HK-2 (cell line): ENCODE measurements around the gene SNIP1.
"Not testable (repeated sequence)": the region's sequence is repeated elsewhere in the genome, so short reads cannot be mapped to it uniquely, and the experiment has no call there.

ENCODE experiments used
- DNase-seq: peaks from one replicate; pipeline ENCODE4 v3.0.0-alpha.2; 2018; ENCODE audit not compliant: unreplicated experiment

The SNIP1 gene, protein sequence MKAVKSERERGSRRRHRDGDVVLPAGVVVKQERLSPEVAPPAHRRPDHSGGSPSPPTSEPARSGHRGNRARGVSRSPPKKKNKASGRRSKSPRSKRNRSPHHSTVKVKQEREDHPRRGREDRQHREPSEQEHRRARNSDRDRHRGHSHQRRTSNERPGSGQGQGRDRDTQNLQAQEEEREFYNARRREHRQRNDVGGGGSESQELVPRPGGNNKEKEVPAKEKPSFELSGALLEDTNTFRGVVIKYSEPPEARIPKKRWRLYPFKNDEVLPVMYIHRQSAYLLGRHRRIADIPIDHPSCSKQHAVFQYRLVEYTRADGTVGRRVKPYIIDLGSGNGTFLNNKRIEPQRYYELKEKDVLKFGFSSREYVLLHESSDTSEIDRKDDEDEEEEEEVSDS

DNA sequence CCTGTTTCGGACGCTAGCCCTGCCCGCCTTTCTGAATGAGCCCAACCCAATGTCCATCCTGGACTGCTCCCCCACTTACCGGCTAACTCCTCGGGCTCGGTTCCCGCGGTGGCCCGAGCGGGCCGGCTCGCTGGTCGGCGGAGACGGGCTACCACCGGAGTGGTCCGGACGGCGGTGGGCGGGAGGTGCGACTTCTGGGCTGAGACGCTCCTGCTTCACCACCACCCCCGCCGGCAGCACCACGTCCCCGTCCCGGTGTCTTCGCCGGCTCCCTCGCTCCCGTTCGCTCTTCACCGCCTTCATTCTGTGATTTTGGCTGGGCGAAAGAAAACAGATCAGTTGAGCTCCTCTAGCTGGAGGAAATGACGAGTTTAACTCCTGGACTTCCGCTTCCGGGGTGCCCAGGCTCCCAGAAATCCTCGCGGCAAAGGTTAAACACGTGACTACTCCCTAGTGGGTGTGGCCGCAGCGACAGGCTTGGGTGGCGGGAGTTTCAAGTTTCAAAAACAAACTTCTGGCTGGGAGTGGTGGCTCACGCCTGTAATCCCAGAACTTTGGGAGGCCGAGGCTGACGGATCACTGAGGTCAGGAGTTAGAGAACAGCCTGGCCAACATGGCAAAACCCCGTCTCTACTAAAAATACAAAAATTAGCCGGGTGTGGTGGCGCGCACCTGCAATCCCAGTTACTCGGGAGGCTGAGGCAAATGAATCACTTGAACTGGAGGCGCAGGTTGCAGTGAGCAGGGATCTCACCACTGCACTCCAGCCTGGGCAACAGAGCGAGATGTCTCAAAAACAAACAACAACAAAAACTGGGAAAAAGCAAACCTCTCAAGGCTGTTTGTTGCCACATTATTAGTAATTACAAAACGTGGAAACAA lies at the start of gene SNIP1:
SNIP1 (minus strand) TSS at position 367 of the 882 bp plus-strand sequence; CDS start at position 303, 64 bp downstream.
- DNase-seq, result peak; percentile 82

DNA sequence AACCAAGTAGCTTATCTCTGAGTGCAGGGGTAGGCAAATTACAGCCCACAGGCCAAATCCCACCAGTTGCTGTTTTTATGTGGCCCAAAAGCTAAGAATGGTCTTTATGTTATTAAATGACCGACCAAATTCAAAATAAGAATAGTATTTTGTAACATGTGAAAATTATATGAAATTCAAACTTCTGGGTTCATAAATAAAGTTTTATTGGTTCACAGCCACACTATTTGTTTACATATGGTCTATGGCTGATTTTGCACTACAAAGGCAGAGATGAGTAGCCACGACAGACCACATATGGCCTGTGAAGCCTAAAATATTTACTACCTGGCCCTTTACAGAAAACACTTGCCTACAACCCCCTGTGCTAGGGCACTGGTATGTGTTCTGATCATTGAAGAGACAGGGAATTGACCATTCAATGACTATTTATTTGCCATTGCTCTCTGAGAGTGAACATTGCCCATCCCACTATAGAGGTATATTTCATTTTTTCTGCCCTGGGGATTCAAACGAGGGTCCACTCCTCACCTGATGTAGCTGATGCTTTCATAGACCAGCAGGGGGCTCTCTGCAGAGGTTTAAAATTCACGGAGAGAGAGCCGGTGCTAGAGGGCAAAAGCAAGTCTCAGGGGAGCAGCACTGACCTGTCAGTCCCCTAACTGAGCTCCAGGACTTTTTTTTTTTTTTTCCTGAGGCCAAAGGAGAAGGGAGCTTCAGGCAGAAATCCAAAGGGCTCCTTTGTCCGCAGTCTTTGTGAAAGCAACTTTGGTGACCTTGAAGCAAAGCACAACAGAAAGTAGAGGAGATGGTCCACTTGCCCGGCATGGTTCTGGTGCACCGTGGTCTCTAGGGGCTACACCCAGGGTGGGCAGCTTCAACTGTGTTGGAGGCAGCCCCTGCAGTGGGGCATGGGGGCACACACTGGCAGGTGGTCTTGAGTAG lies 48.9 kb upstream of the SNIP1 start:
- DNase-seq, result peak; percentile 10

DNA sequence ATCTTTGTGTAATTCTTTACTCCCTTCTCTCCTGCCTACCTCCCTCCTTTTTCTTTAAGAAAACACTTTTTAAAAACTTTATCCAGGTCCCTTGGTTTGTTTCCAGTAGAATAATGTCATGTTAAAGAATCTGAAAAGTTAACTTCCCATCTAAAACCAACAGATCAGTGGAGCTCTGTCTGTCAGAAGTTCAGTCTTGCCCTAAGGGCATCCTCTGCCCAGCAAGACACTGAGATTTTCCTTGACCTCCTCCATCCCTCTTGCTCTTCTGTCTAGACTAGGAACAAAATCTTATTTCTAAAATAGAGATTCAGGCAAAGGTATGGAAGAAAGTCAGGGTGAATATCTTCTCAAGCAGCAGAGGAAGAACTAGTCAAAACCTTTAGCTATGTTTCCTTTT lies 47.3 kb upstream of the SNIP1 start:
- DNase-seq, result no peak

DNA sequence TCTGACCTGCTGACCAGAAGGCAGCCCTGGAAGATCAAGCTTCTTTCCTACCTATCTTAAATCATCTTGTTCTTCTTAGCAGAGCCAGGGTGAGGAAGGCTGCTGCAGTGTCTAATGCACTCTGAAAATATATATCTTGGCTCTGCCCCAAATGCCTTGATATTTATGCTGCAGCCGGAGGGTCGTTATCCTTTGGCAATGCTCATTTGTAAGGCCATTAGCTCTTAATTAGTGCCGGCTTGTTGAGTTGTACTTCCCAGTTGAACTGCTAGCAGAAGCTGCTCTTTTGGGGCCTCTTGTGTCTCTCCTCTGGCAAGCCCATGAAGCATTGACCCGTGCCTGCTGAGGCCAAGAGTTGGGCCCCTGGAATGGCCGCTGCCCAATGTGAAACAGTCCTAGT lies 45.8 kb upstream of the SNIP1 start:
- no peak for DNase-seq

DNA sequence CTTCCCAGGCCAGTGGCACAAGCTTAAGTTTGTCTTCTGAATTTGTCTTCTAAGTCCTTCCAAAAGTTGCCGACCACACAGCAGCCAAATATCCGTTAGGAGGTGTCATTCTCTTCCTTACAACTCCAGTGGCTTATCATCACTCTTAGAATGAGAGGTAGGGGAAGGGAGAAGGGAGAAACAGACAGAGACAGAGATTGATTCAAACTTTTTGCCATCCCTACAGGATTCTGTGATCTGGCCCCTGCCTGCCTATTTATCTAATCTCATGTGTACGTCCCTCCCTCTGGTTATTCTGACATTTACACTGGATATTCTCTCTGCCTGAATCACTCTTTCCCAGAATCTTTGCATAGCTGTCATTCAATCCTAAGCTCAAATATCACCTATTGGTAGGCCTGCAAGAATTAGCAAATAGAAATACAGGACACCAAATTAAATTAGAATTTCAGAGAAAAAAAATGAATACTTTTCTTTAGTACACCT lies 42.1 kb upstream of the SNIP1 start:
- no peak for DNase-seq

DNA sequence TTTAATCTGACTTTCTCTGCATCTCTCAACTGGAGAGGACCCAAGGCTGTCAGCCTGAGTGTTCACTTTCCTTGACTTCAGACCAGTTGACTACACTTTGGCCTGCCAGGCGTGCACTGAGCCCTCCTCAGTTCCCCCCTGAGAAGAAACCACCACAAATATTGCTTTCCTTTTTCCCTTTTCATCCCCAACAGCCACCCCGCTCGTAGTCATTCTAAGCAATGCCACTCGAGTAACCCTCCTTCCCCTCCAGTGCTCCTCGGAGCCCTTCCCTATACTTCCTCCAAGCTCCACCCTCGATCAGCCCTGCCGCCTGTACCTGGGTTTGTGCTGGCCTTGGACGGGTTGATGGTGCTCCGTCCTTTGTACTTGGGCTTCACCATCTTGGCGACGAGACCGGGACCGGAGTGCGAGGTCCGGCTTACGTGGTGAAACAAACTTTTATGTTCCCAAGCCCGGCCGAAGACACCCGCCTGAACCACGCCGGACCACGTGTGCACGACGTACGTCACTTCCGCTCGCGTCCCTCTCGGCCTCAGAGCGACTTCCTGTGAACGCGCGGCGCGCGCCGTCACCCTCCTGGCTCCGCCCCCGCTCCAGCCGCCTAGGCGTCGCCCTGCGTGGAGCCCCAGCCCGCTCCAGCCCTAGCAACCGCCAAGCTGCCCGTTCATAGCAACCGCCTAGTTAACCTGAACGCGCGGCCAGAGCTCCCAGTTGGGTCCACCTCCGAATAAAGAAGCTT lies 41.5 kb upstream of the SNIP1 start, which contains the start of gene GNL2:
GNL2 (minus strand) TSS at position 498 of the 742 bp plus-strand sequence; CDS start at position 383, 115 bp downstream.
- peak; percentile 94 for DNase-seq

DNA sequence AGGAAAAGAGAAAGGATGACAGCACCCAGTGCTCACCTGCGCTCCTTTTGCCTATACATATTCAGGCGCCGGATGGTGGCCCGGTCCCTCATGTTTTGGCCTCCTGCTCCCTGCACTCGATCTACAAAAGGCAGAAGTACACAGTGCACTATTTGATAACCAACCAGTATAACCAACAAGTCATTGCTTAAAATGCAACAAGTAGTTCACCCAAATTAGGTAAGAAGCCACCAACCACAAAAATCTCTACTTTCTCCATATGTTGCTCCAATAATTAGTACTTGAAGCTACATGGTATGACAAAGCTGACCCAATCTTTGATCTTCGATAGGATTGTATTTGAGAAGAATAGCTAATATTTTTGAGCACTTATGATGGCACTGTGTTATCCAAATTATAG lies 39.6 kb upstream of the SNIP1 start:
- DNase-seq, result no peak

DNA sequence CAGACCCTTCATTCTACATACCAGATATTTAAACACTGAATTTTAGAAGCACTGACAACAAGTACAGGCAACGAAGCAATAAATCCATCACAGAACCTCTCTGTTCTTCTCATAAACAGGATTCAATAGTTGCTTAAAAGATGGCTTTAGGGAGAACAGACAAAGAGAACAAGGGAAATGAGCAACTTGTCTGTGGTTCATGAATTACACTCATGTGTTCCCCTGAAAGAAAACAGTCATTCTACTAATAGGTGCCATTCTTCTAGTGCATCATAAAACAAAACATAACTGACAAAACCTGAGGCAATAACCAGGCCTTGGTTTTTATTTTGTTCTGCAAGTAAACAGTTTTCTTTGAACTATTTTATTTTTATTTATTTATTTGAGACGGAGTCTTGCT lies 34.8 kb upstream of the SNIP1 start:
- DNase-seq, result no peak

DNA sequence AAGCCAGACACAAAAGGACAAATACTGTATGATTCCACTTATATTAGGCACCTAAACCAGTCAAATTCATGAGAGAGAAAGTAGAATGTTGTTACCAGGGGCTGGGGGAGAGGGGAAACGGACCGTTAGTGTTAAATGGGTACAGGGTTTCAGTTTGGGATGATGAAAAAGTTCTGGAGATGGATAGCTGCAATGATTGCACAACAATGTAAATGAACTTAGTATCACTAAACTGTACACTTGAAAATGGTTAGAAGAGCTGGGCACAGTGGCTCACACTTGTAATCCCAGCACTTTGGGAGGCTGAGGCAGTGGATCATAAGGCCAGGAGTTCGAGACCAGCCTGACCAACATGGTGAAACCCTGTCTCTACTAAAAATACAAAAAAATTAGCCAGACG lies 30.5 kb upstream of the SNIP1 start:
- DNase-seq, result not testable (repeated sequence)

DNA sequence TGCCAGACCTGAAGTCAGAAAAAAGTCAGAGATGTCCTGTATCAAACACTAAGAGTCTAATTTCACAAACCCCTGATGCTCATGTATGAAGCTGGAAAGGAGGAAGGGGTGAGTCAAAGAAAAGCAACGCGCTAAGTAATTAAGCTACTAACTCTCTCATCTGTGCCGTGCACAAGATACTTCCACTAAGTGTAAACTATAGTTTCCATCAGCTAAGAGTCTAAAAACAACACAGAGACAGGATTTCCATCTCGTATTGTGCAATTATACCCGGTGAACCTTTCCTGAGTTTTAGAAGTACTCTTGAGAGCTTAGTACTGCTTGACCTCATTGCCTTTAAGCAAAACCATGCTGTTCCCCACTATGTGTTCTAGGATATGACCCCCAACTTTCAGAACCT lies 21.6 kb upstream of the SNIP1 start:
- DNase-seq, result no peak

DNA sequence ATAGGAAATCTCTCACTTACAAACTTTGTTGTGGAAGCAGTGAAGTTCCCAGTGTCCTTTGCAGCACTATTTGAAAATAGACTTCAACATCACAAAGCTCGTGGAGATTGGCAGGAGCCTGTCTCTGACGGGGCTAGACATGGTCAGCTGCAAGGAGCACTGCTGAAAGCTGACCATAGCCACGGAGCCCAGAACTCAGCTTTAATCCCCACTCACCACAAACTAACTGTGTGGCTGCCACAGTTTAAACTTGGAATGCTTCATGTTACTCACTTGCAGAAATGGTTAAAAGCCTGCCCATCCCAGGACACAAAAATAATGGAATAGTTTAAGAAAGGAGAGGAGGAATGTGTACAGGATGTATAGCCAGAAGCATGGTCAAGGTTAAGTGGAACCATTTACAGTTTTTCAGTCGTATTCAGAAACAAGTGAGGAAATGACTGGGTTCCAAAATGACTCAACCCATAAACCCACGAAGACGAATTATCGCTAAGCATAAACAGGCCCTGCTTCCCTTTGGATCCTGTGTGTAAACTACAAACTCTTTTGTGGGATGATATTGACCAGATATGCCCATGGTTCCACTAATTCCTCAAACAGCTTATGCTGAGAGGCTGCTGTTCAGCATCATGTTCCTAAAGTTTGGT lies 20.9 kb upstream of the SNIP1 start:
- DNase-seq, result no peak

DNA sequence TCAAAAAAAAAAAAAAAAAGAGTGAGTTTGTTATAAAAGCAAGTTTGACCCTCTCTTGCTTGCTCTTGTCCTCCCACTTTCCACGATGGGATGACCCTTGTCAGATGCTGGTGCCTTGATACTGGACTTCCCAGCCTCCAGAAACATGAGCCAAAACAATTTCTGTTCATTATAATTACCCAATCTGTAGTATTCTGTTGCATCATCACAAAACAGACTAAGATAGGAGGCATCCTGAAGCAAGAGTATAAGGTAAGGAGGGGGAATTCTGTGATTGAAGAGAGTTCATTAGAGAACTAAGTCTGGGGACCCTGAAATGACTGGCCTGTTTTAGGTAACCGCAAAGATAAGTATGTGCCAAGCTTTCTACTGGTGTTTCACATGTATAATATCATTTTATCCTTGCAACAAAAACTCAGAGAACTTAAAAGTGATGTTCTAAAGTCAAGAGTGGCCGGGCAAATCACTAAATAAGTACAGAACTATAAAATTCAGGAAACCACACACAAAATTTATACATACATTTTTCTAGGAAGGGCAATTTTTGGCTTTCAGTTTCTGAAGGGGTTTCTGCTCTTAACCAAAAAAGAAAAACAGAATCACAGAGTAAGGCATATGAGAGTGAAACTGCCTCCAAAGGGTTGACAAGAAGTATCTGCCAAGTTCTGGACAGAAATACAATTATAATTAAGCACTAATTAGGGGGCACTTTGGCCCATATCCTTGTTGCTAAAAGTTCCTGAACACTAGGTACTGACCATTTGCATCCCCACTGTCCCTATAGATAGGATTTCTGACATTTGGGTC lies 16.6 kb upstream of the SNIP1 start:
- no peak for DNase-seq

DNA sequence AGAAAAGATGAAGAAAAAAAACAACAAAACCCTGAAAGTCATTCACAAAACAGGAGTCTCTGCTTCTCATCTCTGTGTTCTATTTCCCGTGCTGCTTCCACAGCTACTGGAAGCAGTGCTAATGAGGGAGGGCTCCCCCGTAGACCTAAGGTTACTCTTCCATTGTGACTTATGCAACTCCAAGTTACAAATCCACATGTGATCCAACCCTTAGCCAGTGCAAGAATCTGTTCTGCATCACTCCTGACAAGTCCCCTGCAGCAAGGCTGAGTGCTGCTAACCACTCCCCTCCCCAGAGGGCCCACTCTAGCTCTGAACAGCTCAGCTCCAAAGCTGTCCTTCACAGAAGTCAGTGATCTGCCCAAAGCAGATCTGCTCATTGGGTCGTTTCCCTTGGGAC lies 12.9 kb upstream of the SNIP1 start:
- no peak for DNase-seq

DNA sequence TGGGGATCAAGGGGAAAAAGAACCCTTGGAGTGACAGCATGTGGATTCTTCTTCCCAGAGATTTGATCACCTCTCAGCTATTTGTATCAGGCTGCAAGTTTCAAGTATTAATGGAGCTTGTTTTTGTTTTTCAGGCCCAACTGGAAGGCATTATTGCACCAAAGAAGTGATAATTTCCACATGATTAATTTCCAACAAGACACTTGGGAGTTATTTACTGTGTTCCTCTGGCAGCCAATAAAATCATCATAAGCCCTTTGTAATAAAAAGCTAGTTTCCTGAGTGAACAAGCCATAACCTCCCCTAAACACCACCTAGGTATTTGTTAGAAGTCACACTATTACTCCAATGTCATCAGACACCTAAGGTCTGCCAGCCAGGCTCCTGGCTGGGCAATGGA lies 10.8 kb upstream of the SNIP1 start:
- DNase-seq, result no peak

DNA sequence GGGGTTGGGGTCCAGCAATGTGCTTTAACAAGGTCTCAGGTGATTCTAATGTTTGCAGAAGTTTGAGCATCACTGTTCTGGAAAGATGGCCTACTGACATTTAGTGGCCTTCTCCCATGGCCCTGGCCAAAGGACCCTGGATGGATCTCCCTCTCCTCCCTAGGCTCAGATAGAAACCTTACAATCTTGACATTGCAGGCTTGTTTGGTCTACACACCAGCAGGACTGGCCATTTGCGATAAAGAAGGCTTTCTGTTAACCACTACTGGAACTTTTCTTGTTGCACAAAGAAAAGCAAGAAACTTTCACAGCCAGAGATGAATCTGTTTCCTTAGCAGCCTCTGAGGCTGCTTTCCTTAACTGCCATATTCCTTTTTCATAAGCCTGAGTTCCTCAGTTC lies 8.9 kb upstream of the SNIP1 start:
- DNase-seq, result no peak

DNA sequence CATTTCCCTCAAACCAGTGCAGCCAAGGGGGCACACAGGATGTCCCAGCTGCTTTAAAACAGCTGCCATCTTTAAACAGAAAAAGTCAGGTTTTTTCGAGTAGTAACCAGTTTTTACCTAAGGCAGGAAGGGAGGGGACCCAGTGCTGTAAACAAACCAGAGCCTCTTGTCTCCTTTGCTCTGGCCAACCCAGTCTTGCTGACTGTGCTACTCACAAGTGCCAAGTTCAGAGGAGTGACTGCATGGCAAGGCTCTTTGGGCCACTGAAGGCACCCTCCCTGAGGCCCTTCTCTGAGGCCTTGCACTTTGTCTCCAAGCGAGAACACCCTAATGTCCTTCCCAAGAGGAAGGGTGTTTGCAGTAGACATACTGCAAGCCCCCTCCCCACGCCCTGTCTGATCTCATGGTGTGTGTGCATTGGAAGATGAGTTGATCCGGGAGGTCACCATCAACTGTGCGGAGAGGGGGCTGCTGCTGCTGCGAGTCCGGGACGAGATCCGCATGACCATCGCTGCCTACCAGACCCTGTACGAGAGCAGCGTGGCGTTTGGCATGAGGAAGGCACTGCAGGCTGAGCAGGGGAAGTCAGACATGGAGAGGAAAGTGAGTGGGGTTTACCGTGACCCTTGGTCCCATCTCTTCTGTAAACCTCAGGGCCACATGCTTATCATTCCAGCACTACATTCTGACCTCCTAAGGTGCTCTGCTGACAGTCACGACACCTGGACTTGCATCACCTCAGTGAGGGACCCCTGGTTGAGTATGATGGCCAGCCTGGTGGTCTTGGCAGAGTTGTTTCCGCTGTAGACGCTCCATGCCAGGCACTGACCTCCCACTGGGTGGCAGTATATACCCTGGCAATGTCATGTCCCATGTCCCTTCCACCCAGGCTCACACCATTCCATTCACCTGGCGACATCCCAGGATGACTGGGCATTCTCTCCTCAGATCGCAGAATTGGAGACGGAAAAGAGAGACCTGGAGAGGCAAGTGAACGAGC lies 7.3 kb upstream of the SNIP1 start:
- peak; percentile 11 for DNase-seq

DNA sequence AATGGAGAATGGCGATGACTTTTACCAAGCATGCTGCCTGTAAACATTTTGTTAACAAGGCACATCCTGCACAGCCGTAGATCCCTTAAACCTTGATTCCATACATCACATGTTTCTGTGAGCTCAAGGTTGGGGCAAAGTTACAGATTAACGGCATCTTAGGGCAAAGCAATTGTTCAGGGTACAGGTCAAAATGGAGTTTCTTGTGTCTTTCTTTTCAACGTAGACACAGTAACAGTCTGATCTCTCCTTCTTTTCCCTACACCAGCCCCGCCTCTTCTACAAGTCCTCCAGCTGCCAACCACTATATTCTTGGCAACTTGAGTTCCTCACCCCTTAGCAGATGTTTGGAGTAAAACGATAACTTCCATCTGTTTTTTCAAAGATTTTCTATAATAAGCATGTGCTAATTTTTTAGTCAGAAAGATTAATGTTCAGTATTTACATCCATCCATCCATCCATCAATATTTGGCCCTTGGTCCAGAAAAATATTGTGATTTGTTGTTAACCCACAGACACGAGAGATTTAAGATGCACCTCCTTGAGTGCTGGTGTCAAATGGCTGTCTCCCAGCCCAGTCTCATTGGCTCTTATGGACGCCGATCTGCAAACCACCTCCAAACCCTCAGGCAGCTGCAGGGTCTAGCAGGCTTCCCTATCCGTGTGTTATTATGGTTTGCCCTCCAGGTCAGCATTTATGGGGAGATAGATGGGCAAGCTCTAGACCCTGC lies 6.5 kb upstream of the SNIP1 start:
- no peak for DNase-seq
